K562 (cell line): ENCODE data around the gene PAFAH1B1. TPM values are rescaled to one million over a fixed set of nuclear protein-coding genes. Genes with fewer than 3 reads are reported as not detected.

Experiments
- ATAC-seq: fragments of 200-7000 bp; cut with Tn5 transposase; 3 replicates; pipeline ENCODE4 v1.9.1; 2020; ENCODE audit warnings: moderate library complexity
- BruUV-seq: library from RNA; stranded (reverse); fragments of 400-500 nt; replicated peaks from 2 replicates; lab custom pipeline; 2021; lab: Mats Ljungman, UMichigan
- CTCF ChIA-PET: fragments of 300-600 bp; formaldehyde crosslinking; extraction: SDS; loops from one replicate; lab custom pipeline; 2021; ENCODE audit warnings: low intra/inter-chr PET ratio; lab: Yijun Ruan, JAX
- POLR2A ChIA-PET: fragments of 300-600, 350-650 bp; sonication (Branson Sonifier 250); formaldehyde crosslinking; extraction: SDS; loops from one replicate; lab custom pipeline; 2021; ENCODE audit warnings: antibody characterized with exemption, inconsistent platforms; lab: Yijun Ruan, JAX
- DNase-seq, 4 experiments: peaks; one replicate each; pipeline versions ENCODE4 v3.0.0 to v3.0.0-alpha.2; 2011 to 2018; ENCODE audit warnings: low spot score in 3 of 4, mixed read lengths in 3 of 4; ENCODE audit errors: extremely low read depth in 1 of 4
- FAIRE-seq: peaks from 2 replicates; lab custom pipeline; 2011; peaks lifted over from hg19 to GRCh38; lab: Jason Lieb, UNC
- H2AFZ ChIP-seq: 2 replicates; pipeline ENCODE4 v1.6.0; 2011; ENCODE audit warnings: low read depth, low read length, control low read depth, inconsistent platforms
- H3K27ac ChIP-seq: fragments of 200-600 bp; 3 replicates; pipeline ENCODE4 v1.8.0; 2011; ENCODE audit warnings: low read depth, mild to moderate bottlenecking, control low read depth, inconsistent platforms, low read length, moderate library complexity, mixed read lengths; ENCODE audit errors: extremely low read depth
- H3K27me3 ChIP-seq, 2 experiments: fragments of 300-600 bp in 1 of 2; 2 replicates in 1 of 2; 3 replicates in 1 of 2; pipeline versions ENCODE4 v1.6.0 to v1.8.0; 2011; ENCODE audit warnings: inconsistent platforms in 2 of 2, low read length in 2 of 2, mild to moderate bottlenecking in 1 of 2, mixed read lengths in 1 of 2, moderate library complexity in 1 of 2; ENCODE audit not compliant: control insufficient read depth in 2 of 2, insufficient read depth in 2 of 2
- H3K36me3 ChIP-seq: fragments of 300-600 bp; 3 replicates; pipeline ENCODE4 v1.8.0; 2011; ENCODE audit warnings: mild to moderate bottlenecking, low read length, inconsistent platforms; ENCODE audit not compliant: control insufficient read depth, insufficient read depth
- H3K4me1 ChIP-seq, 2 experiments: fragments of 200-600 bp in 1 of 2; replicated peaks in 1 of 2; 2 replicates in 1 of 2; 3 replicates in 1 of 2; pipeline versions ENCODE4 v1.5.1 to v1.8.0; 2011; ENCODE audit warnings: inconsistent platforms in 2 of 2, low read length in 2 of 2, mild to moderate bottlenecking in 1 of 2, mixed read lengths in 1 of 2, moderate library complexity in 1 of 2; ENCODE audit not compliant: control insufficient read depth in 2 of 2, insufficient read depth in 2 of 2
- H3K4me2 ChIP-seq: 2 replicates; pipeline ENCODE4 v1.6.1; 2011; ENCODE audit warnings: low read length, control low read depth, inconsistent platforms, mixed read lengths; ENCODE audit not compliant: insufficient read depth
- H3K4me3 ChIP-seq: fragments of 200-600 bp; sonication (generic), shearing (Covaris generic); 2 replicates; pipeline ENCODE4 v1.5.1; 2016; ENCODE audit warnings: control low read depth, inconsistent platforms
- H3K79me2 ChIP-seq: fragments of 200-600 bp; 3 replicates; pipeline ENCODE4 v1.8.0; 2011; ENCODE audit warnings: low read length, inconsistent platforms; ENCODE audit not compliant: control insufficient read depth, insufficient read depth
- H3K9ac ChIP-seq, 2 experiments: 2 replicates each; pipeline versions ENCODE4 v1.6.0 to v1.6.1; 2011; ENCODE audit warnings: low read depth in 2 of 2, low read length in 2 of 2, control low read depth in 1 of 2, inconsistent platforms in 1 of 2, mild to moderate bottlenecking in 1 of 2, mixed read lengths in 1 of 2; ENCODE audit not compliant: insufficient read depth in 1 of 2
- H3K9me1 ChIP-seq: one replicate; pipeline ENCODE4 v1.6.0; 2011; ENCODE audit warnings: inconsistent platforms, mild to moderate bottlenecking, low read length, moderate library complexity; ENCODE audit not compliant: control insufficient read depth, insufficient read depth
- H3K9me3 ChIP-seq: replicated peaks from 2 replicates; pipeline ENCODE4 v1.5.1; 2011; ENCODE audit warnings: low read depth, low read length, inconsistent platforms; ENCODE audit not compliant: control insufficient read depth, insufficient read depth
- H4K20me1 ChIP-seq: replicated peaks from 2 replicates; pipeline ENCODE4 v1.6.1; 2011; ENCODE audit warnings: low read length, inconsistent platforms, mixed read lengths; ENCODE audit not compliant: control insufficient read depth, insufficient read depth
- ARID3A ChIP-seq: IDR thresholded peaks from 2 replicates; pipeline ENCODE4 v1.6.1; 2012; ENCODE audit warnings: low read depth, low read length, improper control_type of control experiment, borderline replicate concordance
- C11orf30 ChIP-seq: fragments of 450-650 bp; IDR thresholded peaks from 2 replicates; pipeline ENCODE4 v1.6.1; 2016; ENCODE audit warnings: low read depth, mild to moderate bottlenecking
- HDAC3 ChIP-seq: fragments of 450-650 bp; IDR thresholded peaks from 2 replicates; pipeline ENCODE4 v1.6.1; 2018; ENCODE audit warnings: borderline replicate concordance, mild to moderate bottlenecking, moderate library complexity; ENCODE audit not compliant: partially characterized antibody
- PKNOX1 ChIP-seq: fragments of 450-650 bp; IDR thresholded peaks from 2 replicates; pipeline ENCODE4 v1.6.1; 2016
- POLR2AphosphoS2 ChIP-seq: IDR thresholded peaks from 2 replicates; pipeline ENCODE4 v1.6.1; 2012; ENCODE audit warnings: low read length, improper control_type of control experiment
- RBM25 ChIP-seq: fragments of 200-400 bp; formaldehyde crosslinking; IDR thresholded peaks from 2 replicates; pipeline ENCODE4 v1.6.1; 2018; ENCODE audit warnings: low read length, low read depth, moderate library complexity; ENCODE audit not compliant: severe bottlenecking
- ZFP36 ChIP-seq: fragments of 150-350 bp; IDR thresholded peaks from 2 replicates; pipeline ENCODE4 v1.6.1; 2018; ENCODE audit warnings: low read length, low read depth; ENCODE audit not compliant: partially characterized antibody
- ZNF778 ChIP-seq: fragments of 450-650 bp; formaldehyde crosslinking; IDR thresholded peaks from 2 replicates; pipeline ENCODE4 v1.4.0; 2020; ENCODE audit warnings: mild to moderate bottlenecking, moderate library complexity
- WGBS: fragments of 100-300 bp; shearing (Covaris generic); methylation state at CpG from one replicate; pipeline ENCODE4 v1.1.6; 2016; ENCODE audit warnings: low coverage, mixed read lengths; ENCODE audit not compliant: insufficient coverage; ENCODE audit errors: missing lambda C conversion rate; 5-methylcytosine and 5-hydroxymethylcytosine counted together
- in situ Hi-C: fragments of 300-500 bp; cut with MboI; formaldehyde crosslinking; loops from 4 replicates; pipeline ENCODE4 v1.15.0; 2018; ENCODE audit warnings: inconsistent platforms, mixed read lengths
- intact Hi-C: fragments of 100-400 bp; cut with micrococcal nuclease; formaldehyde crosslinking; loops from 2 replicates; pipeline ENCODE4 v1.14.2; 2022
- polyA plus RNA-seq, 8 experiments: library from polyadenylated mRNA; depleted of rRNA in 4 of 8; stranded (reverse) in 5 of 8; unstranded in 3 of 8; fragments of >200 nt; fragmentation: Nextera tagmentation in 2 of 8; fragmentation: Illumina TruSeq in 1 of 8; extraction: Ambion mirVana in 2 of 8; extraction: Trizol in 1 of 8; gene quantifications; 2 replicates each; pipeline versions ENCODE4 v1.2.1 to v1.2.3, GENCODE V29; 2011 to 2014; ENCODE audit warnings: inconsistent platforms in 1 of 8, missing spikeins in 1 of 8
- total RNA-seq, 7 experiments: library from RNA; depleted of rRNA in 6 of 7; stranded (reverse); fragments of >200 nt in 6 of 7; fragmentation: Illumina TruSeq in 2 of 7; extraction: Trizol in 2 of 7; gene quantifications; 2 replicates each; pipeline versions ENCODE4 v1.2.1 to v1.2.3, GENCODE V29; 2011 to 2021; ENCODE audit warnings: low replicate concordance in 1 of 7

PAFAH1B1 gene
- total and polyA plus RNA-seq, 9 of the 15 experiments (the other 6 are each of a cell fraction or from before 2014, with no cell fraction given): 23.3 to 66.4 (median 40.2) TPM

GRCh38 chr17:2731807-2732206, 138.4 kb downstream of the PAFAH1B1 start:
- intact Hi-C loops: no loop called here
- H3K4me1 ChIP-seq: no peaks in the 10 kb centered on the region; a peak in 1 of 5 replicates
- no peak overlapping the region for H3K9ac ChIP-seq
- TF ChIP-seq RBM25 (peak; percentile 67), C11orf30 (no peak), POLR2AphosphoS2 (no peak), HDAC3 (no peak), ARID3A (no peak), ZFP36 (peak; percentile 17), PKNOX1 (no peak), ZNF778 (CRISPR knock-in tag) (no peak)
- H3K4me3 ChIP-seq: no peak overlapping the region
- ATAC-seq (no peak), FAIRE-seq (no peak), DNase-seq (no peak)
- no TSS peak for BruUV-seq
- in situ Hi-C loops: no loop called here
- H4K20me1 ChIP-seq: 0 out of 2 replicates have a peak, but pooled peaks cover 4% of the 10 kb centered on the region
- H3K36me3 ChIP-seq: no peaks in the 10 kb centered on the region
- no peaks in the 10 kb centered on the region for H3K9me3 ChIP-seq
- no peak overlapping the region for H3K4me2 ChIP-seq
- H2AFZ ChIP-seq: no peak overlapping the region
- ChIA-PET CTCF (no interaction called here), POLR2A (no interaction called here)
- peaks cover 0 to 38% of the 10 kb centered on the region in 2 experiments; a peak in 3 of 5 replicates for H3K27me3 ChIP-seq
- no peaks in the 10 kb centered on the region for H3K9me1 ChIP-seq
- no peak overlapping the region for H3K27ac ChIP-seq
- no peaks in the 10 kb centered on the region for H3K79me2 ChIP-seq
- WGBS: 7% methylated on average over 10 of the region's 10 CpGs
